Measurements from ENCODE around the gene TUT1.

GRCh38 chr11:62610814-62611704 lies 19.7 kb upstream of the TUT1 start:
- TF ChIP-seq POLR2AphosphoS5 (IDR thresholded peaks at IDR 0.05; ENCODE audit: borderline replicate concordance, low read depth, low read length) = no peak
- no peak for TF ChIP-seq EZH2 (IDR thresholded peaks at IDR 0.05)
